Endodermal cell (in vitro differentiated cells): ENCODE data around the gene OSBPL7. TPM values are rescaled to one million over a fixed set of nuclear protein-coding genes. Genes with fewer than 3 reads are reported as not detected.

Source experiments
- DNase-seq: peaks from one replicate; pipeline ENCODE4 v3.0.0-alpha.2; 2017
- H3K27ac ChIP-seq: 2 replicates; pipeline ENCODE4 v1.5.1; 2013; ENCODE audit warnings: mild to moderate bottlenecking, low read depth, low read length, moderate library complexity
- H3K27me3 ChIP-seq: 2 replicates; pipeline ENCODE4 v1.6.1; 2013; ENCODE audit warnings: mild to moderate bottlenecking, low read length, moderate library complexity; ENCODE audit not compliant: insufficient read depth, control insufficient read depth, poor library complexity, severe bottlenecking
- H3K36me3 ChIP-seq: 2 replicates; pipeline ENCODE4 v1.7.0; 2013; ENCODE audit warnings: mild to moderate bottlenecking, low read length, moderate library complexity; ENCODE audit not compliant: control insufficient read depth, insufficient read depth
- H3K4me1 ChIP-seq: one replicate; pipeline ENCODE4 v1.7.0; 2013; ENCODE audit warnings: low read length; ENCODE audit not compliant: control insufficient read depth, insufficient read depth
- H3K4me3 ChIP-seq: 2 replicates; pipeline ENCODE4 v1.5.1; 2013; ENCODE audit warnings: mild to moderate bottlenecking, low read length, moderate library complexity
- H3K9ac ChIP-seq: 2 replicates; pipeline ENCODE4 v1.6.1; 2013; ENCODE audit warnings: mild to moderate bottlenecking, low read length, moderate library complexity; ENCODE audit not compliant: poor library complexity, severe bottlenecking; ENCODE audit errors: extremely low read depth
- H3K9me3 ChIP-seq: 2 replicates; pipeline ENCODE4 v1.6.1; 2013; ENCODE audit warnings: mild to moderate bottlenecking, low read length, moderate library complexity; ENCODE audit not compliant: control insufficient read depth
- H3K27ac Mint-ChIP-seq: 2 replicates; pipeline ENCODE4 v1.8.0; 2020; ENCODE audit warnings: mixed read lengths
- H3K27me3 Mint-ChIP-seq: 2 replicates; pipeline ENCODE4 v1.8.0; 2021; ENCODE audit warnings: mild to moderate bottlenecking, mixed read lengths; ENCODE audit not compliant: insufficient read depth
- H3K36me3 Mint-ChIP-seq: 2 replicates; pipeline ENCODE4 v1.8.0; 2020; ENCODE audit warnings: low read depth, mixed read lengths
- H3K4me1 Mint-ChIP-seq: 2 replicates; pipeline ENCODE4 v1.8.0; 2020; ENCODE audit warnings: mixed read lengths
- H3K4me3 Mint-ChIP-seq: 2 replicates; pipeline ENCODE4 v1.8.0; 2020; ENCODE audit warnings: mild to moderate bottlenecking, moderate library complexity, mixed read lengths
- H3K9me3 Mint-ChIP-seq: 2 replicates; pipeline ENCODE4 v1.8.0; 2020; ENCODE audit warnings: mild to moderate bottlenecking, mixed read lengths
- CTCF ChIP-seq: fragments of 200-600 bp; sonication (generic); conservative IDR thresholded peaks from 2 replicates; pipeline ENCODE4 v1.5.0; 2021; ENCODE audit warnings: antibody characterized with exemption, mild to moderate bottlenecking
- WGBS, 2 experiments: methylation state at CpG; one replicate each; pipeline versions ENCODE4 v1.1.5 to v1.1.7; 2013; ENCODE audit warnings: missing lambda C conversion rate in 2 of 2, mixed read lengths in 1 of 2; ENCODE audit not compliant: insufficient coverage in 1 of 2, insufficient read length in 1 of 2; 5-methylcytosine and 5-hydroxymethylcytosine counted together
- total RNA-seq, 2 donors: library from RNA; stranded (reverse); fragmentation: NEBNext Ultra II Directional in 1 of 2; extraction: Animal tissue kit (Norgen Biotek cat#: 25700) in 1 of 2; gene quantifications; 2 replicates in 1 of 2; 3 replicates in 1 of 2; pipeline ENCODE4 v1.2.1, GENCODE V29; 2021

Gene OSBPL7
- total RNA-seq, 2 donors from 2014 or later, result 11.4 to 15.5 TPM

GRCh38 chr17:47813512-47814031, 8.0 kb downstream of the OSBPL7 start:
- Mint-ChIP-seq H3K4me1 (peaks cover 2% of the 10 kb centered on the region), H3K4me3 (no peak overlapping the region)

GRCh38 chr17:47813077-47813476, 8.5 kb downstream of the OSBPL7 start:
- Mint-ChIP-seq H3K27ac (no peak overlapping the region), H3K4me3 (no peak overlapping the region), H3K36me3 (peaks cover 25% of the 10 kb centered on the region), H3K9me3 (no peaks in the 10 kb centered on the region), H3K4me1 (peaks cover 2% of the 10 kb centered on the region), H3K27me3 (no peaks in the 10 kb centered on the region)
- H3K4me3 ChIP-seq, result no peak overlapping the region
- H3K9me3 ChIP-seq, result no peaks in the 10 kb centered on the region
- no peak overlapping the region for H3K27ac ChIP-seq
- H3K4me1 ChIP-seq, result no peaks in the 10 kb centered on the region
- peak; percentile 30 for DNase-seq
- H3K36me3 ChIP-seq, result peaks cover 20% of the 10 kb centered on the region
- 91 to 94% methylated on average over 9 to 14 of the region's 14 CpGs for WGBS, 2 experiments
- H3K27me3 ChIP-seq, result no peaks in the 10 kb centered on the region
- H3K9ac ChIP-seq, result no peak overlapping the region
- TF ChIP-seq CTCF, result no peak

More at GRCh38 chr17:47813512-47814031, 8.0 kb downstream of the OSBPL7 start:
- peaks cover 25% of the 10 kb centered on the region for H3K36me3 ChIP-seq
- no peaks in the 10 kb centered on the region for H3K27me3 ChIP-seq
- H3K9me3 ChIP-seq, result no peaks in the 10 kb centered on the region
- no peak overlapping the region for H3K4me3 ChIP-seq
- Mint-ChIP-seq H3K9me3 (no peaks in the 10 kb centered on the region), H3K27ac (no peak overlapping the region), H3K36me3 (peaks cover 22% of the 10 kb centered on the region), H3K27me3 (no peaks in the 10 kb centered on the region)
- WGBS, 2 experiments, result 94 to 95% methylated on average over 17 to 22 of the region's 22 CpGs
- H3K27ac ChIP-seq, result no peak overlapping the region
- H3K9ac ChIP-seq, result no peak overlapping the region
- no peaks in the 10 kb centered on the region for H3K4me1 ChIP-seq
- no peak for TF ChIP-seq CTCF
- DNase-seq, result no peak

- peaks cover 2% of the 10 kb centered on the region for H3K4me1 Mint-ChIP-seq
- H3K9me3 Mint-ChIP-seq, result no peaks in the 10 kb centered on the region
- Histone ChIP-seq H3K9me3 (no peaks in the 10 kb centered on the region), H3K36me3 (peaks cover 20% of the 10 kb centered on the region), H3K9ac (no peak overlapping the region), H3K27me3 (no peaks in the 10 kb centered on the region), H3K27ac (no peak overlapping the region), H3K4me1 (no peaks in the 10 kb centered on the region), H3K4me3 (no peak overlapping the region)
- no peak overlapping the region for H3K27ac Mint-ChIP-seq
- 83 to 90% methylated on average over 9 to 18 of the region's 18 CpGs for WGBS, 2 experiments
- no peaks in the 10 kb centered on the region for H3K27me3 Mint-ChIP-seq
- peaks cover 31% of the 10 kb centered on the region for H3K36me3 Mint-ChIP-seq
- DNase-seq, result peak; percentile 32
- H3K4me3 Mint-ChIP-seq, result no peak overlapping the region
- TF ChIP-seq CTCF, result no peak
Measured at GRCh38 chr17:47812146-47812920, 9.3 kb downstream of the OSBPL7 start.
